ENCODE results near the gene LRPAP1.
"Not testable (repeated sequence)": the region's sequence is repeated elsewhere in the genome, so short reads cannot be mapped to it uniquely, and the experiment has no call there.

Gene LRPAP1

DNA sequence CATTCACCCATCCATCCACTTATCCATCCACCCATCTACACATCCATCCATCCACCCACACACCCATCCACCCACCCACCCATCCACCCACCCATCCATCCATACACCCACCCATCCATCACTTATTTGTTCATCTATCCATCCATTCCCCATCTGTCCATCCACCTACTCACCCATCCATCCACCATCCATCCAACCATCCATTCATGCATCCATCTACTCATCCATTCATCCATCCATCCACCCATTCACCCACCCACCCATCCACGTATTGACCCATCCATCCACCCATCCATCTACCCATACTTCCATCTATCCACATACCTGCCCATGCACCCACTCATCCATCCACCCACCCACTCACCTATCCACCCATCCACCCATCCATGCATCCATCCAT lies 28.2 kb upstream of the LRPAP1 start:
- not testable (repeated sequence) for DNase-seq

DNA sequence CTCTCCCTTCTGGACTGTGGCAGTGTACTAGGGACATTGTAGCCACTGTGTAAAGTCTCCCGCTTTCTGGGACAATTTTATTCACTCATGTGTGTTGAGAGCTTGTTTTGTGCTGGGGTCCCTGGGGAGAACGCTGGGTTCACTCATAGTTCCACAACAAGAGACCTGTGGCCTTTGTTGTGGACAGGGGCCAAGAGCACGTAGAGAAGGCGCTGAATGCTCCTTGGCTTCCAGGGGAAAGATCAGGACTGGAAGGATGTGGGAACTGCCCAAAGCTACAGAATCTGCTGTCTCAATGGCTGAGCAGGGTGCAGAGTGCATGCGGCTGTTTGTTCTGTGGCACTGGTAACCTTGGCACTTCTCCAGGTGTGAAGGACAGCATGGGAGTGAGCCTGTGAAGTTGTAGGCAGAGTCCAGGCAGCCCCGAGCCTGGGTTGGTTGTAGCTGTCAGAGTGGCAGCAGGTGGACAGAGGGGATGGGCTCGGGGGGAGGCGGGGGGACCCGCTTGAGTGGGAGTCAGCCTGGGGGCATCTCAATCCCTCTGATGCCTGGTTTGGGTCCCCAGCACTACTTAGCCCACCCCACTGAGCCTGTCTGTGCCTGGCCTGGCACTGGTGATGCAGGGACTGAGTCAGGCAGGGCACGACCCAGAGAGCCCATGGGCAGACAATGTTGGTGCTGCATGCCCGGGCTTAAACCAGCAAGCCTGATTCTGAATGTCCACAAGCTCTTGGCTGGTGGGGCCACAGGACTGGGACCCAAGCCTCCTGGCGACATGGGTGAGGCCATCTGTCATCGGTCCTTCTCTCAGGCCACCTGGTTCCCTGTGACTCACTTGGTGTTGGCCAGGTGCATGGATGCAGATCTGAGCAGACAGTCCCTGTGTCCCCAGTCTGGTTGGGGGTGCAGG lies 27.4 kb upstream of the LRPAP1 start:
- DNase-seq = not testable (repeated sequence)

DNA sequence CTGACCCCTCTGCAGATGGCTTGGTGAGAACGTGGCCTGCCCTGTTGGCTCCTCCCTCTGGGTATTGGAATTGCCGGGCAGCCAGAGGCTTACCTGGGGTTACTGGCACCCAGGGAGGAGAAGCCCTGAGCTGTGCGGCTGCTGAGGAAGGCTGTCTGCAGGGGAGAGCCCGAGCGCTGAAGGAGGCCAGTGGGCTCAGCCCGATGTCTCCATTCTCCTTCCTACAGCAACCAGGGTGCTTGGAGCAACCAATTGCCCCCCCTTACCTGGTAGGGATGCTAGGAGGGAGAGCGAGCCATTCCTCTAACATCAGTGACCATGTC lies 26.3 kb upstream of the LRPAP1 start:
- DNase-seq = not testable (repeated sequence)

DNA sequence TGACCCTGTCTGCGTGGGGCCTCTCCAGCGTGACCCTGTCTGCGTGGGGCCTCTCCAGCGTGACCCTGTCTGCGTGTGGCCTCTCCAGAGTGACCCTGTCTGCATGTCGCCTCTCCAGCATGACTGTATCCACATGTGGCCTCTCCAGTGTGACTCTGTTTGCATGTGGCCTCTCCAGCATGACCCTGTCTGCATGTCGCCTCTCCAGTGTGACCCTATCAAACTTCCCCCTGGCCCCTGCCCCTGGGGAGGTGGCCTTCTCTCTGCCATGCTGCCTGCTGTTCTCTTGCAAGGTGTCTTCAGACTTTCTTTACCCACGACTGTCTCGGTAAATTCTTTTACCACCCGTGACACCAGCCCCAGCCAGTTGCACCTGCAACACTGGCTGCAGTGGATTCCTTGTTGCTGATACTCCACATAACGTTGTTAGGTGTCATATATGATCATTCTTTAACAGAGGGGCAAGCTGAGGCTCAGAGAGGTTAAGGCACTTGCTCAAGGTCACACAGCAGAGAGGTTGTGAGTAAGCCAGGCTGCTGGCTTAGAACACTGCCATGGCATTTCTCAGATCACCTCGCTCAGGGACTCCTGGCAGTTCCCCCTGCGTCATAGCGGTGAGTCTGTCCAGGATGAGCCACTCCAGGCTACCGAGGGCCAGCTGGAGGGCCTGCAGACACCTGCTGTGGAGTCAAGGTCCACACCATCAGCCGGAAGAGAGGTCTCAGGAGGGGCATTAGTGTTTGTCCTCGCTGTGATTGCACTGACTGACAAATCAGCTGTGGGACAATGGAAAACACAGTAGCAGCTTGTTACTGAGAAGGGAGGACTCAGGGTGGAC lies 25.7 kb upstream of the LRPAP1 start:
- not testable (repeated sequence) for DNase-seq

DNA sequence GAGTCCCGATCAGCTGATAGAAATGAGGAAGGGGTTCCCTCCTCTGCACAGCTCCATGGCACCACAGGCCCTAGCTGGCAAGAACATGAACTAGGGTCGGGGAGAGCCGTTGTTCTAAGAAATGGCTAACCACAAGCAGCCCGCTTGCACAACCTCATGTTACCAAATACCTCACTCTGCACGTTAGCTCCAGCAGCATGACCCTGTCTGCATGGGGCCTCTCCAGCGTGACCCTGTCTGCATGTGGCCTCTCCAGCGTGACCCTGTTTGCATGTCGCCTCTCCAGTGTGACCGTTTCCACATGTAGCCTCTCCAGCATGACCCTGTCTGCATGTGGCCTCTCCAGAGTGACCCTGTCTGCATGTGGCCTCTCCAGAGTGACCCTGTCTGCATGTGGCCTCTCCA lies 24.9 kb upstream of the LRPAP1 start:
- not testable (repeated sequence) for DNase-seq

DNA sequence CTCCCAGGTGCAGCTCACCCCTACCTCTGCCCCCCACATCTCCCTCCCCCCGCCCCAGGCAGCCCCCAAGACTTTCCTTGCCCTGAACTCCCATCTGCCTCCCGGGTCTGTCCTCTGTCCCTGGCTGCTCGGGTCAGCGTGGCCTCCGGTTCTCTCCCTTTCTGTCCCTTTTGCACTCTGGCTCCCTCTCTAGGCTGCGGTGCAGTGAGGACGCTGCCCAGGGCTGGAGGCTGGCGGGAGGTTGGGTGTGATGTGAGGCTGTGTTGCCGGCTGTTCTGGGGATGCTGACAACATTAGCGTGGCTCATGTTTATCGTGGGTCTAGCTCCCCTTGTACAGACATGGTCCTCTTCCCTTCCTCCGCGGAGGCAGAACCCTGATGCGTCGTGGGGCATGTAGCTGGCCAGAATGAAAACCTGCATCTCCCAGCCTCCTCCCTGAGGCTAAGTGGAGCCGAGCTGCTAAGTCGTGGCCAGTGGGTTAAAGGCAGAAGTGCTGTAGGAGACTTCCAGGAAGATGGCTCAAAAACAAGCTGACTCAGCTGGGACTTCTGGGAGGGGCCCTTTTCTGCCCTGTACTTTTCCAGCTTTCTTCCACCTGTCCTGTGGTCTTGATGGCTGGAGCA lies 24.1 kb upstream of the LRPAP1 start:
- DNase-seq = not testable (repeated sequence)

DNA sequence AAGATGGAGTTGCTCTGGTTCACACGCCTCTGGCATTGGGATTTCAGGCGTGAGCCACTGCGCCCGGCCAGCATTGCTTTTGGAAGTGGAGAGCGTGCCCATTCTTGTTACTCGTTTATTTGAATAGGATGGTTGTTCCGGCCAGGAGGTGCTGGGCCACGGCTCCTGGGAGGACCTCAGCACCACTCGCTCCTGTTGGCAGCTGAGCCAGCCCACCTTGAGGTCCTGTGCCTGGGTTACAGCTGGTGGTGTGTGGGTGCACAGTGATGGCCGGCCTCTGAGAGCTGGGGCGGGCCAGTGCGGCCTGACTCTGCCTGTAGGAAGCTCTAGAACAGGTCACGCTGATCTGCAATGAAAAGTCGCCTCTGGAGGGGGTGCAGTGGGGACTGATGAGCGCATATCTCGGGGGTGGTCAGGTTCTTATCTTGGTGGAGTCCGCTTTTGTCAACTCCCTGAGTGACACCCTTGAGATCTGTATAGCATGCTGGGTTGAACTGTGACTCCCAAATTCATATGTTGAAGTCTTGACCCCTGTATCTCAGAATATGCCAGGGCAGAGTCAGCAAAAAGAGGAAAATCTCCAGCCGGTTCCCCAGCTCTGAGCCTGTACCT lies 23.3 kb upstream of the LRPAP1 start:
- DNase-seq = not testable (repeated sequence)

DNA sequence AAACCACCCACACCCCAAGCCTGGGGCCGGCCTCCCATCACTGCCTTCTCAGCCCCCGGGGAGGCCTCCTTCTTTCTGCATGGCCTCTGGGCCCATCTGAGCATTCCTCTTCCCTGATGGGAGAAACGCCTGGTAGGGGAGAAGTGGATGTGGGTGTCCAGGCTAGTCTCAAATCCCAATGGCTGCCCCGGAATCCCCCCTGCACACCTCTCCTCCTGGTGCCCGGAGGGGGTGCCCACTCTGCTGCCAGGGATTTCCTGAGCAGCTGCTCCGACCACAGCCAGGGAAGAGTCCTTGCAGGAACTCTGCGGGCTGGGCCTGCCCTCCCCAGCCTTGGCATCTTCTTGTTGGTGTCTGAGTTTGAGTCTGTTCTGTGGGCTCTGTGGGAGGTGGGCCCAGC lies 19.1 kb upstream of the LRPAP1 start:
- DNase-seq = not testable (repeated sequence)

DNA sequence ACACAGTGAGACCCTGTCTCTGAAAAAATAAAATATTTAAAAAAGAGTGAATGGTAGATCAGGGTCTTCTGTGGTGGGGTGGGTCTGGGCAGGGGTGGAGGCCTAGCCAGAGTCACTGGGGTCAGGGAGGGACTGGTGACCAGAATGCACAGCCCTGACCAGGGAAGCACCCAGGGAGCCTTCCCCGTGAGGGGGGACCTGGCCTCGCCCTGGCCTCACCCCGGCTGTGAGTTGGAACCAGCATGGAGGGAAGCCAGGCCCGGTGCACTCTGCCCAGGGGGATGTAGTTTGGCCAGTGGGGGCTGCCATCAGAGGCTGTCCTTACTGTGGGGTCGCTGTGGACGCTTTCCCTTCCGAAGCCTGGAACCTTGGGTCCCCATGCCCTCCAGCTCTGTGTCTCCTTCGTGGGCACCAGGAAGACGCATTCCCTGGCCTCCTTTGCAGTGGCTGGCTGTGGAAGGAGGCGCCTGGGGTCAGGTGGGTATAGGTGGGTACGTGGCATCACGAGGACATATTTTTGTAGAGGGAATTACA lies 18.6 kb upstream of the LRPAP1 start:
- not testable (repeated sequence) for DNase-seq

DNA sequence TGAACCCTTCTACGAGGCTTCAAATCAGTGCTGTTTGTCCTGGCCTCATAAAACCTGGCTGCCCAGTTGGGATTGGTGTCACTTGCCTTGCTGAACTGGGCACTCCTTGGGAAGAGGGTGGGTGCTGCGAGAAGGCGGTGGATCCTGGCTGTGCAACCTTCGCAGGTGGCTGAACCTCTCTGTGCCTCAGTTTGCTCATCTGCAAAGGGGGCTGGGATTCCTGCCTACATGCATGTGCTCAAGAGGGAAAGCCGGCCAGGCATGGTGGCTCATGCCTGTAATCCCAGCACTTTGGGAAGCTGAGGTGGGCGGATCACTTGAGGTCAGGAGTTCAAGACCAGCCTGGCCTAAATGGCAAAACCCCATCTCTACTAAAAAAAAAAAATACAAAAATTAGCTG lies 17.8 kb upstream of the LRPAP1 start:
- DNase-seq = not testable (repeated sequence)

DNA sequence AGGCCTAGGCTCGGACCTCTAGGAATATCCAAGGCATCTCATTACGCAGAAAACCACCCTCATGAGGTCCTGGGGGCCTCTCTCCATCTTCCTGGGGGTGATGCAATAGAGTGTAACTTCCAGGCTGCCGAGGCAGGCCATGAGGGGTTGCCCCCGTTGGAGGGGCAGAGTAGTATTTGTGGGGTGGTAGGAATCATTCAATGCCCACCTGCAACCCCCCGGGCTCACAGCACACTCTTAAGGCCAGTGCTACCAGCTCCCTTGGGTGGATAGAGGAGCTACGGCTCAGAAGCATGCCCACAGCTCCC lies 17.4 kb upstream of the LRPAP1 start:
- not testable (repeated sequence) for DNase-seq

DNA sequence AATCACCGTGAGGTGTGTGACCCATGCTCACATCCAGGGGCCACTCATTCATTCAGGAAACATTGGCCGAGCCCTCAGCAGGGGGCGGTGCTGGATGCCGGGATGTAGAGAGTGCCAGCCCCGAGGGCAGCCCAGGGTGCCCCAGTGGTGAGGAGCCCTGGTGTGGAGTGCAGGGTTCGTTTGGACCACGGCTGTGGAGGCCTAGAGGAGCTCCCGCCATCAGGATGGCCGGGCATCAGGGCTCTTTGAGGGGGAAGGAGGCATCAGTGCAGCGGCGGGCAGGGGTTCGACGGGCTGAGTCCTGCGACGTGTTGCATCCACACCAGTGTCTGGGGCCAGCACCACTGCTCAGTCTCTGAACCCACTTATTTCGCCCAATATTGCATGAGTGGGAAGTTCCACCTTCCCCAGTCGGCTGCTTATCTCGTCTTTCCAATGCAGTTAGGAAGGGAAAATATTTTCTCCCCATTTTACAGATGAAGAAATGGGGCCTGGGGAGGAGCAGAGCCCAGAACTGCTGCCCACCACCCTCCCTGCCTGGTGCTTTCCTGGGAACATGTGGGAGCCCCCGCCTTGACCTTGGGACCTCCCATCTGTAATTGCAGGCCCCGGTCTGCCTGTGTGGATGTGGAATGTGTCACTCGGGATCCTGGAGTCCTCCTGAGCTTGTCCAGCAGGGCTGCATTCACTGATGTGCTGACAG lies 16.9 kb upstream of the LRPAP1 start:
- DNase-seq = not testable (repeated sequence)

DNA sequence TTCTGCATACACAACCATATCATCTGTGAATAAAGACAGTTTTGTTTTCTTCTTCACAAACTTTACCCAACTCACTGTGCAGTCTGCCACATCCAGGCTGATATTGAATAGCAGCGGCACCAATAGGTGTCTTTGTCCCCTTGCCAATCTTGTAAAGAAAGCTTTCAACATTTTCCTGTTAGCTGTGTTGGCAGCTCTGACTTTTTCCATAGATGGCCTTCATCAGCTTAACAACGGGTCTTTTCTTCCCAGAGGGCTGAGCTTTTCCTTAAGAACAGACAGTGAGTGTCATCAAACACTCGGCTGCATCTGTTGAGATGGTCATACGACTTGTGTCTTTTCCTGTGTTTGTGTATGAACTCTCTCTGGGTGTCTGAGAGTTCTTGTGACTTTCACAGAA lies 14.5 kb upstream of the LRPAP1 start:
- DNase-seq = not testable (repeated sequence)

DNA sequence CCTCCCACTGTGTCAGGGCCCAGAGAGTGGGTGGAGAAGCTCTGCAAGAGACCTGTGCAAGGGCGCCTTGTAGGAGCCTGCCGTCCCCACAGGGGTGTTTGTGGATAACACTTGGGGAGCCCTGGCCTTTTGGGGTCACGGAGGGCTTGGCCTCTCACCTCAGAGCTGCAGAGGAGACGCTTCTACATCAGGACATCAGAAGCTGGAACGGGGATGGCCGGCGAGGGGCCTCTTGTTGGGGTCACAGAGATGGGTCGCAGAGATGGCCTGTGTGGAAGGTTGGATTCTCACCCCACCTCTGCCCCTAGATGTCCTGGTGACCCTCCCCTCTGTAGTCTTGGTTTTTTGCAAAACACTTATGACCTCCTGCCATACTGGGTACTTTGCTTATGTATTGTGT lies 13.1 kb upstream of the LRPAP1 start:
- DNase-seq = not testable (repeated sequence)

DNA sequence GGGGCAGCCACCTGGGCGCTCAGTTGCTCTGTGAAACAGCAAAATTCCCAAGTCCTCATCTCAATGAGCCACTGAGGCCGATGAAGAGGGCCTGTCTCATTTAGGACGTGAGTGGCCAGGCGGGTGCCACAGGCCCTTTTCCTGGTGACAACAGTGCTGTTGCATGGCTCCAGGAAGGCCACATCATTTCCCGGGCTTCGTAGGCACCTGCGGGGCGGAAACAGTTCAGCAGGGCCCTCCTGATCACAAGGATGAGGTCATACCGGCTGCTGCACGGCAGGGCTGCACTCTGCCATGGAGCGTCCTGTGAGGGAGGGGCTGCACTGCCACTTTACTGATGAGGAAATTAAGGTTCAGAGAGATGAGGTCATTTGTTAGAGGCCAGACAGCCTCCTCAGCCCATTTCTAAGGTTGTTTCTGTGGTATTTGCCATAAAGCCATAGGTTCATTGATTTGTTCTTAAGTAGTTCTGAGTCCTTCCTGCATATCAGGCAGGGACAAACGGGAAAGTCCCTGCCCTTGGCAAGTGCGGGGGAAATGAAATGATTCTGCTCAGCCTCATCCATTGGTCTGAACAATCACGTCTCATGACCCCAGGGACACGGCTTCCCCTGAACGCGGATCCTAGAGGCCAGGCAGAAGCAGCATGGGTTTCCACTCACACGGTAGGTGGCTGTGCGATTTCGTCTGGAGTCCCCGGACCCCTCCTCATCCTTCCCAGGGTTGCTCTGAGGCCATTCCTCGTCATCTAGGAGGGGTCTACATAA lies 12.2 kb upstream of the LRPAP1 start:
- DNase-seq = not testable (repeated sequence)

DNA sequence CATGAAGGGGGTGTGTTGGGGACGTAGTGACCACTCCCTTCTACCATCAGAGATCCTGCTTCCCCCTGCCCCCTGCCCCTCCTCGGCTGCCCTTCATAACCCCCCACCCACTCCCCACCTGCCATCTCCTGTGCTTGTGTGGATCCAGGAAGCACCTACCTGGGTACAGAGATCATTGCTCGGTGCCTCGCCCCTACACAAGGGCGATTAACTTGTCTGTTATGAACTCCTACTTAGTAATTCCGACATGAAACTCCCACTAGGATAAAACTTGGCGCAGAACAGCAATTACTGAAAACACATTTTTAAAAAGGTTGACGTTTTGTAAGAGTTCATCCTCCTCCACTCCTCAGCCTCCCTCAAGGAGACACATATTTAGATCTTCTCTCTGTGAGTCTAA lies 11.2 kb upstream of the LRPAP1 start:
- not testable (repeated sequence) for DNase-seq

DNA sequence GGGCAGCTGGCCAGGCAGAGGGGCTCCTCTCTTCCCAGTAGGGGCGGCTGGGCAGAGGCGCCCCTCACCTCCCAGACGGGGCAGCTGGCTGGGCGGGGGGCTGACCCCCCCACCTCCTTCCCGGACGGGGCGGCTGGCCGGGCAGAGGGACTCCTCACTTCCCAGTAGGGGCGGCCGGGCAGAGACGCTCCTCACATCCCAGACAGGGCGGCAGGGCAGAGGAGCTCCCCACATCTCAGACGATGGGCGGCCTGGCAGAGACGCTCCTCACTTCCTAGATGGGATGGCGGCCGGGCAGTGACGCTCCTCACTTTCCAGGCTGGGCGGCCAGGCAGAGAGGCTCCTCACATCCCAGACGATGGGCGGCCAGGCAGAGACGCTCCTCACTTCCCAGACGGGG lies 6.7 kb upstream of the LRPAP1 start:
- DNase-seq = not testable (repeated sequence)

DNA sequence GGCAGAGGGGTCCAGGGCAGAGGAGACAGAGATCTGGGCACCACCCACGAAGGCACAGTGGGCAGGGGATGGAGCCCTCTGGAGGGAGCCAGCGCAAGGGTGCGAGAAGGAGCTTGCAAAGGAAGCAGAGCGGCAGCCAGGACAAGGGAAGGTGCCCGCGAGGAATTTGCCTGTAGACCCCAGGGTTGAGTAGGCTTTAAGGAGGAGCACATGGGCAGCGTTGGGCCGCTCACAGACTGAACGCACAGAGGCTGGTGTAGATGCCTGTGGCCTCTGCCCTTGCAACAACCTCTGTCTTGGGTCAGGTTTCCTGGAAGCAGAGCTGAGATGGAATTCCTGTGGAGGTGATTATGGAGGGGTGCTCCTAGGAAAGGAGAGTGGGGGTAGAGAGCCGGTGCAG lies 3.6 kb upstream of the LRPAP1 start:
- DNase-seq = not testable (repeated sequence)

DNA sequence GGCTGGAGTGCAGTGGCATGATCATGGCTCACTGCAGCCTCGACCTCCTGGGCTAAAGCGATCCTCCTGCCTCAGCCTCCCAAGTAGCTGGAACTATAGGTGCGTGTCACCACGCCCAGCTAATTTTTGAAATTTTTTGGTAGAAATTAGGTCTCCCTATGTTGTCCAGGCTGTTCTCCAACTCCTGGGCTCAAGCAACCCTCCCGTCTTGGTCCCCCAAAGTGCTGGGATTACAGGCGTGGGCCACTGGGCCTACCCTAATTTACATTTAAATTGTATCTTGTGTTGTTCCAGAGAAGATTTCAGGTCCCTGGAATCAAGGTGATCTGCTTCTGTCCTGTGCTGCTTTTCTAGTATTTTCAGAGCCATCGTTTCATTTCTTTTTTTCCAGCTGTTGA lies 1.2 kb upstream of the LRPAP1 start:
- no peak for DNase-seq

DNA sequence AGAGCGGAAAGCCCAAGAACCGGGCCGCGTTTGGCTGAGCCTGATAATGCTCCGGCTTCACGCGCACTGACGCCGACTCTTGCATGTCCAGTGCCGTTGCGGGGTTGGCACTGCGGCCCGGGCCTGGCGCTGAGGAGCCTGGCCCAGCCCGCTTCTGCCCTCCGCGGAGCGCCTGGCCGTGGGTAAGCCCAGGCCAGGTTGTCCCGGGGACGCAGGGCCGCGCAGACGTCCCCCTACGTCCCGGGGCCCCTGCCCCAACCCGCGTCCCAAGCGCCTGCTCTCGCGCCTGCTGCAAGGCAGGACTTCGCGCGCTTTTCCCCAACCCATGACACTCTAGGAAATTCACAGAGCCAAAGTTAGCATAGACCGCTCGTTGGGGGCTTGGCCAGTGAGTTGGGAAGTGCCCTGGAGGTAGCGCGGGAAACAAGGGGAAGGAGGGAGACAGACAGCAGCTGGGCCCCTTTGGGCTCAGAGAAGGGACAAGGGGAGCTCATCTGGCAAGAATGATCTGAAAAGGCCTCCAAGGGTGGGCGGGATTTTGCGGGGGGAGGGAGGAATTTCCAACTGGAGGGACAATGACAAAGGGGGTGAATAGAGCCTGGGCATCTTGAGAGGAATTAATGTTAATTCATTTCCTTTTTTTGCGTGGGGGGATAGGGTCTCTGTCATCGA lies 665 bp upstream of the LRPAP1 start:
- DNase-seq = no peak

DNA sequence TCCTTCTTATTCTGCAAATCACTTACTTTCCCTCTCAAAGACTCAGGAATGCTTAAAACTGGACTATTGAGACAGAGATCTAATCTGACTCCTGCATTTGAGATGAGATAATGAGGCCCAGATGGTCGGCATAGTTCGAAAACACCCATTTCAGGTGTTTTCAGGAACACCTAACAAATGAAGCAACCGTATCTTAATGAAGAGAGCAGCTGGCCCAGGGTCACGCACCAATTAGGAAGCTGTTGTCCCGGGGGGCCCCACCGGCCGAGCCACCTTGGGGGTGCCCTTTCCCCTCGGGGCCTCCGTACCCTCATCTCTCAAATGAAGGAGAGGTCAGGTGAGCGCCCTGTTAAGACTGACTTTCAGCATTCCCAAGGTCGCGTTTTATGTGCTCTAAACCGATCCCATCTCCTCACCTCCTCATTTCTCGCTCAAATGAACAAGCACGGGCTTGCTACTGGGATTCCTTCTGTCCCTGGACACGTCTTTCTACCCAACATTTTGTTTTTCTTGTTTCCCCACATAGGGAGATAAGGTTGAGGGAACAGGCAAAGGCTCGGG lies 824 bp downstream of the LRPAP1 start:
- DNase-seq = no peak
